ENCODE results near the gene ZSWIM3.

The ZSWIM3 gene

GRCh38 chr20:45890985-45891983 is 33.9 kb downstream of the ZSWIM3 start, which contains the start of the genes CTSA and NEURL2:
TSS of gene CTSA (plus strand) at chr20:45891335. CDS start at chr20:45891569, 234 bp downstream.
TSS of gene NEURL2 (minus strand) at chr20:45891208. CDS start at chr20:45890991, 217 bp downstream.
- H3K4me1 ChIP-seq (ENCODE audit: low read length) = peaks cover 14% of the 10 kb centered on the region
- no peaks in the 10 kb centered on the region for H3K9me2 ChIP-seq (replicated peaks; ENCODE audit: insufficient read depth, low read length)
- H4K20me1 ChIP-seq (ENCODE audit: insufficient read depth, low read length) = no peaks in the 10 kb centered on the region
- H3K36me3 ChIP-seq (replicated peaks; ENCODE audit: insufficient read depth, low read length) = no peaks in the 10 kb centered on the region
- no peaks in the 10 kb centered on the region for H3K9me3 ChIP-seq (replicated peaks; ENCODE audit: insufficient read depth, low read length)
- H3K9ac ChIP-seq (ENCODE audit: low read length) = peak within 1 kb of the TSS; percentile 72
- H3K4me2 ChIP-seq (ENCODE audit: low read depth, low read length) = peak within 1 kb of the TSS; percentile 98
- H3F3A ChIP-seq (ENCODE audit: insufficient read depth, low read length) = peaks cover 21% of the 10 kb centered on the region
- H3K27ac ChIP-seq (ENCODE audit: low read length) = no peak within 1 kb of the TSS
- H3K4me3 ChIP-seq (ENCODE audit: low read length) = peak within 1 kb of the TSS; percentile 80
- H3K79me2 ChIP-seq (ENCODE audit: low read length) = peaks cover 18% of the 10 kb centered on the region
- H2AFZ ChIP-seq (ENCODE audit: low read length) = peak within 1 kb of the TSS; percentile 98
- peak; percentile 89 for DNase-seq
- TF ChIP-seq EZH2 (optimal IDR thresholded peaks at IDR 0.05; ENCODE audit: low read depth, low read length) (no peak), EZH2phosphoT487 (IDR thresholded peaks at IDR 0.05; ENCODE audit: low read length) (no peak), CTCF (IDR thresholded peaks at IDR 0.05; ENCODE audit: low read length) (no peak)
- no peaks in the 10 kb centered on the region for H3K27me3 ChIP-seq (replicated peaks; ENCODE audit: insufficient read depth, low read length)

DNA sequence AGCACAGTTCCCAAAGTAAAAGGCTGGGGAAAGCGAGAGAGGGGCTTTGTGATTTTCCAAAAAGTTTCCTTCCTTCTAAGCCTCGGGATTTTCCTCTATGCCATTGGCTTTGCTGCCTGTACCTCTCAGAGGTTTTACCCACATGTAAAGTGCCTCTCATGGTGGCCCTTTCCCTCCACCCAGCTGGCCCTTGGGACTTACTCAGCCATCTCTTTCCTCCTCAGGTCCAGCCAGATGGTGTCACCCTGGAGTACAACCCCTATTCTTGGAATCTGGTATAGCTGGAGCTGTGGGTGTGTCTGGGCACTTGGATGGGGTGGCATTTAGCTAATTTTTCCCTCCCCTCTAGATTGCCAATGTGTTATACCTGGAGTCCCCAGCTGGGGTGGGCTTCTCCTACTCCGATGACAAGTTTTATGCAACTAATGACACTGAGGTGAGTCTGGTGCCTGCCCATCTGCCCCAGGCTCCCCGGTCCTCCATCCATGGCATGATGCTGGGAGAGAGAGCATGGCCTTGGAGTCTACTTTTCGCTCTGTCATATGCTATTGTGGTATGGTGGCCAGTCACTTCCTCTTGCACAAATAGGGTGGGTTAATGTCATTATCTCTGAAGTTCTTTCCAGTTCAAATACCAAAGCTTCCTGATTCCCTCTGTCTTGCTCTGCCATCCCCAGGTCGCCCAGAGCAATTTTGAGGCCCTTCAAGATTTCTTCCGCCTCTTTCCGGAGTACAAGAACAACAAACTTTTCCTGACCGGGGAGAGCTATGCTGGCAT is 34.8 kb downstream of the ZSWIM3 start:
- Histone ChIP-seq H3K9me3 (replicated peaks; ENCODE audit: insufficient read depth, low read length) (no peaks in the 10 kb centered on the region), H3K36me3 (replicated peaks; ENCODE audit: insufficient read depth, low read length) (no peaks in the 10 kb centered on the region), H3K4me1 (ENCODE audit: low read length) (peaks cover 14% of the 10 kb centered on the region), H3K9me2 (replicated peaks; ENCODE audit: insufficient read depth, low read length) (no peaks in the 10 kb centered on the region), H3K9ac (ENCODE audit: low read length) (peak overlapping the region; percentile 72; the same call in 1 of the 2 replicates), H3K27me3 (replicated peaks; ENCODE audit: insufficient read depth, low read length) (no peaks in the 10 kb centered on the region), H3K79me2 (ENCODE audit: low read length) (peaks cover 18% of the 10 kb centered on the region), H3K27ac (ENCODE audit: low read length) (peak overlapping the region; percentile 71; the same call in 1 of the 2 replicates), H3K4me3 (ENCODE audit: low read length) (peak overlapping the region; percentile 80), H3F3A (ENCODE audit: insufficient read depth, low read length) (peaks cover 21% of the 10 kb centered on the region), H2AFZ (ENCODE audit: low read length) (peak overlapping the region; percentile 98; the same call in 1 of the 2 replicates), H4K20me1 (ENCODE audit: insufficient read depth, low read length) (no peaks in the 10 kb centered on the region), H3K4me2 (ENCODE audit: low read depth, low read length) (peak overlapping the region; percentile 98)
- DNase-seq = no peak
- TF ChIP-seq EZH2phosphoT487 (IDR thresholded peaks at IDR 0.05; ENCODE audit: low read length) = no peak
- no peak for TF ChIP-seq CTCF (IDR thresholded peaks at IDR 0.05; ENCODE audit: low read length)
- no peak for TF ChIP-seq EZH2 (optimal IDR thresholded peaks at IDR 0.05; ENCODE audit: low read depth, low read length)

DNA sequence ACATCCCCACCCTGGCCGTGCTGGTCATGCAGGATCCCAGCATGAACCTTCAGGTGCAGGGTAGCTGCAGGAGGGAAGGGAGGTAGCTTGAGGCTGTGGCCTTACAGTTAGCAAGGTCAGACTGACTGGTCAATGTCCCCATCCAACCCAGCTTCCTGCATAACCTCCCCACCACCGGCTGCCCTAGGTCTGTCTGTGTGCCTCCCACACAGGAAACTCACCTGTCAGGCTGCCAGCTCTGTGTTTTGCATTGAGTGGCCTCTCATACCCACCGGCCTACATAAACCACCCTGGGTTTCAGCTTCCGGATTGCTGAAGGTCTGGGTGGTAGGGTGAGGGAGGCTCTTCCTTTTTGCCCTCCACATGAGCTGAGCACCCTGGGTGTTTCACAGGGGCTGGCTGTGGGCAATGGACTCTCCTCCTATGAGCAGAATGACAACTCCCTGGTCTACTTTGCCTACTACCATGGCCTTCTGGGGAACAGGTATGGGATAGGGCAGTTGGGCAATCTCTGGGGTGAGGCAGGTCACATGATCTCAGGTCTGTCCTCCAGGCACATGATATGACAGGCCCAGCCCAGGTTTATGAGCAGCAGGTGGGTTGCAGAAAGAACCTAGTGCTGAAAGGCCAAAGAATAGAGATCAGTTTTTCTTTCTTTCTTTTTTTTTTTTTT is 35.5 kb downstream of the ZSWIM3 start:
- H3K4me2 ChIP-seq (ENCODE audit: low read depth, low read length) = peak overlapping the region; percentile 98

More for the DNA sequence above, 35.5 kb downstream of the ZSWIM3 start:
- Histone ChIP-seq H2AFZ (ENCODE audit: low read length) (peak overlapping the region; percentile 25), H3K9ac (ENCODE audit: low read length) (peak overlapping the region; percentile 30; the same call in 1 of the 2 replicates), H3K36me3 (replicated peaks; ENCODE audit: insufficient read depth, low read length) (no peaks in the 10 kb centered on the region), H3K4me1 (ENCODE audit: low read length) (peaks cover 14% of the 10 kb centered on the region), H4K20me1 (ENCODE audit: insufficient read depth, low read length) (no peaks in the 10 kb centered on the region), H3K9me3 (replicated peaks; ENCODE audit: insufficient read depth, low read length) (no peaks in the 10 kb centered on the region), H3K79me2 (ENCODE audit: low read length) (peaks cover 18% of the 10 kb centered on the region), H3K9me2 (replicated peaks; ENCODE audit: insufficient read depth, low read length) (no peaks in the 10 kb centered on the region), H3K4me3 (ENCODE audit: low read length) (peak overlapping the region; percentile 80; the same call in 1 of the 2 replicates), H3K27ac (ENCODE audit: low read length) (peak overlapping the region; percentile 71), H3F3A (ENCODE audit: insufficient read depth, low read length) (peaks cover 21% of the 10 kb centered on the region), H3K27me3 (replicated peaks; ENCODE audit: insufficient read depth, low read length) (no peaks in the 10 kb centered on the region)
- TF ChIP-seq EZH2 (optimal IDR thresholded peaks at IDR 0.05; ENCODE audit: low read depth, low read length) (no peak), EZH2phosphoT487 (IDR thresholded peaks at IDR 0.05; ENCODE audit: low read length) (no peak), CTCF (IDR thresholded peaks at IDR 0.05; ENCODE audit: low read length) (no peak)
- peak; percentile 69 for DNase-seq
